HG03521 (cell line): ENCODE data around the gene CTSH.
"Not testable (repeated sequence)": the region's sequence is repeated elsewhere in the genome, so short reads cannot be mapped to it uniquely, and the experiment has no call there.

ENCODE experiments used
- ATAC-seq: cut with Tn5 transposase; IDR thresholded peaks from one replicate; pipeline ENCODE4 v1.9.1; 2021; ENCODE audit warnings: mild to moderate bottlenecking, moderate library complexity; ENCODE audit not compliant: unreplicated experiment

The CTSH gene

GRCh38 chr15:78944202-78944625, 632 bp downstream of the CTSH start:
- ATAC-seq = no peak

GRCh38 chr15:78943692-78944091, 1.2 kb downstream of the CTSH start:
- ATAC-seq = no peak

- ATAC-seq = no peak
These were observed 2.1 kb downstream of the CTSH start for GRCh38 chr15:78942741-78943140.

- ATAC-seq = peak; percentile 48
These were observed 6.0 kb downstream of the CTSH start for GRCh38 chr15:78938658-78939488.

- no peak for ATAC-seq
These were observed 7.6 kb downstream of the CTSH start for GRCh38 chr15:78937132-78937739.

- ATAC-seq = no peak
These were observed 10.2 kb downstream of the CTSH start for GRCh38 chr15:78934655-78935023.

GRCh38 chr15:78933823-78934654, 10.8 kb downstream of the CTSH start:
- no peak for ATAC-seq

- ATAC-seq = no peak
These were observed 11.5 kb downstream of the CTSH start for GRCh38 chr15:78933187-78933822.

- no peak for ATAC-seq
These were observed 12.5 kb downstream of the CTSH start for GRCh38 chr15:78932258-78932808.

GRCh38 chr15:78931439-78932257, 13.2 kb downstream of the CTSH start:
- ATAC-seq = no peak

GRCh38 chr15:78930577-78931388, 14.1 kb downstream of the CTSH start:
- no peak for ATAC-seq

GRCh38 chr15:78929536-78930264, 15.1 kb downstream of the CTSH start:
- no peak for ATAC-seq

GRCh38 chr15:78928616-78929093, 16.2 kb downstream of the CTSH start:
- ATAC-seq = no peak

GRCh38 chr15:78928176-78928575, 16.7 kb downstream of the CTSH start:
- not testable (repeated sequence) for ATAC-seq

GRCh38 chr15:78927077-78927790, 17.6 kb downstream of the CTSH start:
- no peak for ATAC-seq

GRCh38 chr15:78925956-78926743, 18.7 kb downstream of the CTSH start:
- ATAC-seq = no peak

- ATAC-seq = no peak
These were observed 19.7 kb downstream of the CTSH start for GRCh38 chr15:78925076-78925624.
